B cell (primary cell): ENCODE data around the gene ATG7. TPM values are rescaled to one million over a fixed set of nuclear protein-coding genes. Genes with fewer than 3 reads are reported as not detected.

Source experiments
- ATAC-seq: fragments of 200-7000 bp; cut with Tn5 transposase; one replicate; pipeline ENCODE4 v1.10.0; 2021; ENCODE audit warnings: low read depth, mild to moderate bottlenecking, moderate number of reproducible peaks, moderate library complexity
- CTCF ChIA-PET: fragments of 350-600 bp; sonication (Branson Sonifier 250); formaldehyde crosslinking; loops from one replicate; lab custom pipeline; 2021; ENCODE audit warnings: antibody characterized with exemption, inconsistent platforms; lab: Charles Lee
- POLR2A ChIA-PET: fragments of 350-600 bp; sonication (Branson Sonifier 250); formaldehyde crosslinking; loops from one replicate; lab custom pipeline; 2021; ENCODE audit warnings: antibody characterized with exemption; lab: Charles Lee
- DNase-seq: peaks from one replicate; pipeline ENCODE4 v3.0.0; 2013
- H2AFZ ChIP-seq: 2 replicates; pipeline ENCODE4 v1.6.1; 2012; ENCODE audit warnings: mild to moderate bottlenecking, low read depth, low read length; ENCODE audit not compliant: insufficient read depth, poor library complexity, severe bottlenecking
- H3K27ac ChIP-seq, 2 donors: 1 replicate in 1 of 2; 2 replicates in 1 of 2; pipeline ENCODE4 v1.5.1; 2012 to 2013; ENCODE audit warnings: low read length in 2 of 2, mild to moderate bottlenecking in 2 of 2, moderate library complexity in 1 of 2
- H3K27me3 ChIP-seq, 4 experiments: fragments of 200-600 bp in 1 of 4; sonication (generic) in 1 of 4; replicated peaks in 1 of 4; 1 replicate in 2 of 4; 2 replicates in 2 of 4; pipeline versions ENCODE4 v1.6.1 to v1.7.0; 2013 to 2016; ENCODE audit warnings: low read length in 3 of 4, mild to moderate bottlenecking in 2 of 4, mixed read lengths in 1 of 4, moderate library complexity in 1 of 4; ENCODE audit not compliant: insufficient read depth in 4 of 4, control insufficient read depth in 3 of 4; ENCODE audit errors: control extremely low read depth in 1 of 4
- H3K36me3 ChIP-seq, 2 experiments: replicated peaks in 1 of 2; 1 replicate in 1 of 2; 2 replicates in 1 of 2; pipeline versions ENCODE4 v1.6.1 to v1.7.1; 2013; ENCODE audit warnings: low read length in 1 of 2; ENCODE audit not compliant: insufficient read depth in 2 of 2, control insufficient read depth in 1 of 2; ENCODE audit errors: control extremely low read depth in 1 of 2, extremely low read depth in 1 of 2
- H3K4me1 ChIP-seq, 2 donors: fragments of 200-600 bp in 1 of 2; sonication (generic) in 1 of 2; 1 replicate in 1 of 2; 2 replicates in 1 of 2; pipeline versions ENCODE4 v1.5.1 to v1.6.1; 2013 to 2017; ENCODE audit warnings: low read length in 2 of 2; ENCODE audit not compliant: control insufficient read depth in 2 of 2, insufficient read depth in 2 of 2
- H3K4me2 ChIP-seq: replicated peaks from 2 replicates; pipeline ENCODE3; 2012; ENCODE audit warnings: mild to moderate bottlenecking, low read depth, low read length; ENCODE audit not compliant: poor library complexity, severe bottlenecking
- H3K4me3 ChIP-seq, 5 experiments: fragments of 200-600 bp in 1 of 5; sonication (generic) in 1 of 5; 1 replicate in 3 of 5; 2 replicates in 2 of 5; pipeline versions ENCODE4 v1.5.1 to v1.7.0; 2011 to 2016; ENCODE audit warnings: low read length in 4 of 5, mild to moderate bottlenecking in 4 of 5, low read depth in 2 of 5, control low read depth in 1 of 5, moderate library complexity in 1 of 5; ENCODE audit not compliant: insufficient read depth in 1 of 5; ENCODE audit errors: control extremely low read depth in 1 of 5, extremely low read depth in 1 of 5
- H3K79me2 ChIP-seq: fragments of 200-600 bp; sonication (generic); one replicate; pipeline ENCODE4 v1.6.0; 2016; ENCODE audit warnings: low read length; ENCODE audit not compliant: control insufficient read depth, insufficient read depth
- H3K9ac ChIP-seq: fragments of 200-600 bp; sonication (generic); 2 replicates; pipeline ENCODE4 v1.6.1; 2017; ENCODE audit warnings: mild to moderate bottlenecking, low read length, moderate library complexity
- H3K9me3 ChIP-seq, 3 donors: one replicate each; pipeline versions ENCODE4 v1.6.1 to v1.7.1; 2013; ENCODE audit warnings: low read length in 2 of 3; ENCODE audit not compliant: control insufficient read depth in 2 of 3, insufficient read depth in 1 of 3; ENCODE audit errors: control extremely low read depth in 1 of 3
- H4K20me1 ChIP-seq: 2 replicates; pipeline ENCODE4 v1.6.0; 2012; ENCODE audit warnings: mild to moderate bottlenecking, low read length; ENCODE audit not compliant: insufficient read depth, control insufficient read depth, poor library complexity, severe bottlenecking
- H3K27ac Mint-ChIP-seq: one replicate; pipeline ENCODE4 v1.8.0; 2021; ENCODE audit warnings: mixed read lengths
- H3K27me3 Mint-ChIP-seq: one replicate; pipeline ENCODE4 v1.8.0; 2021; ENCODE audit warnings: mixed read lengths
- H3K4me1 Mint-ChIP-seq: one replicate; pipeline ENCODE4 v1.8.0; 2021; ENCODE audit warnings: mixed read lengths
- H3K4me3 Mint-ChIP-seq: one replicate; pipeline ENCODE4 v1.8.0; 2021; ENCODE audit warnings: mixed read lengths
- H3K9me3 Mint-ChIP-seq: one replicate; pipeline ENCODE4 v1.8.0; 2022; ENCODE audit warnings: mixed read lengths; ENCODE audit not compliant: insufficient read depth
- EZH2 ChIP-seq: IDR thresholded peaks from 2 replicates; pipeline ENCODE4 v1.6.1; 2012; ENCODE audit warnings: borderline replicate concordance, low read depth, mild to moderate bottlenecking, moderate library complexity, low read length; ENCODE audit not compliant: insufficient read depth, poor library complexity, severe bottlenecking
- WGBS: methylation state at CpG from one replicate; pipeline ENCODE4 v1.1.5; 2013; ENCODE audit warnings: missing lambda C conversion rate; ENCODE audit not compliant: insufficient coverage; 5-methylcytosine and 5-hydroxymethylcytosine counted together
- intact Hi-C: fragments of 100-400 bp; cut with micrococcal nuclease; formaldehyde crosslinking; loops from one replicate; pipeline ENCODE4 v1.10.0; 2022
- polyA plus RNA-seq: library from polyadenylated mRNA; depleted of rRNA; stranded (reverse); fragments of >200 nt; gene quantifications from 2 replicates; pipeline ENCODE4 v1.2.3, GENCODE V29; 2012
- total RNA-seq, 2 donors: library from RNA; stranded (reverse); fragments of 120-200 nt in 1 of 2; gene quantifications; 1 replicate in 1 of 2; 2 replicates in 1 of 2; pipeline versions ENCODE4 v1.2.3 to v1.2.4, GENCODE V29; 2013 to 2022
- TF ChIP-seq, protein P1 (sequence below): fragments of 200-600 bp; IDR thresholded peaks from one replicate; pipeline ENCODE4 v1.8.0; 2022; ENCODE audit warnings: antibody characterized with exemption, mild to moderate bottlenecking

Gene ATG7
- total and polyA plus RNA-seq, 2 donors (not counting 1 experiment from before 2014, with no cell fraction given) = 13.9 to 66.4 TPM

GRCh38 chr3:11554666-11555065 lies 282.5 kb downstream of the ATG7 start:
- no peak for ATAC-seq
- intact Hi-C loops = no loop called here

GRCh38 chr3:11555211-11555782 lies 283.1 kb downstream of the ATG7 start:
- Mint-ChIP-seq H3K27ac (no peak overlapping the region), H3K27me3 (no peaks in the 10 kb centered on the region), H3K9me3 (no peaks in the 10 kb centered on the region), H3K4me3 (no peak overlapping the region), H3K4me1 (peaks cover 8% of the 10 kb centered on the region)
- no peaks in the 10 kb centered on the region for H3K27me3 ChIP-seq
- H3K27ac ChIP-seq = no peak overlapping the region
- H3K9ac ChIP-seq = no peak overlapping the region
- H3K36me3 ChIP-seq = peaks cover 0 to 36% of the 10 kb centered on the region in 2 experiments
- H3K4me1 ChIP-seq = no peaks in the 10 kb centered on the region
- ChIA-PET CTCF (no interaction called here), POLR2A (no interaction called here)
- no peaks in the 10 kb centered on the region for H4K20me1 ChIP-seq
- H3K4me2 ChIP-seq = no peak overlapping the region
- no peak for TF ChIP-seq EZH2
- TF ChIP-seq, protein P1, sequence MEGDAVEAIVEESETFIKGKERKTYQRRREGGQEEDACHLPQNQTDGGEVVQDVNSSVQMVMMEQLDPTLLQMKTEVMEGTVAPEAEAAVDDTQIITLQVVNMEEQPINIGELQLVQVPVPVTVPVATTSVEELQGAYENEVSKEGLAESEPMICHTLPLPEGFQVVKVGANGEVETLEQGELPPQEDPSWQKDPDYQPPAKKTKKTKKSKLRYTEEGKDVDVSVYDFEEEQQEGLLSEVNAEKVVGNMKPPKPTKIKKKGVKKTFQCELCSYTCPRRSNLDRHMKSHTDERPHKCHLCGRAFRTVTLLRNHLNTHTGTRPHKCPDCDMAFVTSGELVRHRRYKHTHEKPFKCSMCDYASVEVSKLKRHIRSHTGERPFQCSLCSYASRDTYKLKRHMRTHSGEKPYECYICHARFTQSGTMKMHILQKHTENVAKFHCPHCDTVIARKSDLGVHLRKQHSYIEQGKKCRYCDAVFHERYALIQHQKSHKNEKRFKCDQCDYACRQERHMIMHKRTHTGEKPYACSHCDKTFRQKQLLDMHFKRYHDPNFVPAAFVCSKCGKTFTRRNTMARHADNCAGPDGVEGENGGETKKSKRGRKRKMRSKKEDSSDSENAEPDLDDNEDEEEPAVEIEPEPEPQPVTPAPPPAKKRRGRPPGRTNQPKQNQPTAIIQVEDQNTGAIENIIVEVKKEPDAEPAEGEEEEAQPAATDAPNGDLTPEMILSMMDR = no peak
- ATAC-seq (no peak), DNase-seq (no peak)
- no peak overlapping the region for H3K4me3 ChIP-seq
- intact Hi-C loops = no loop called here
- no peak overlapping the region for H2AFZ ChIP-seq
- WGBS = over 99% methylated on average over 13 of the region's 13 CpGs
- H3K79me2 ChIP-seq = no peaks in the 10 kb centered on the region
- peaks cover 0 to 3% (median 0%) of the 10 kb centered on the region in 3 donors for H3K9me3 ChIP-seq

More at GRCh38 chr3:11554666-11555065, 282.5 kb downstream of the ATG7 start:
- no peak overlapping the region for H2AFZ ChIP-seq
- WGBS = 98% methylated on average over 12 of the region's 12 CpGs
- no peak overlapping the region for H3K27ac ChIP-seq
- H3K79me2 ChIP-seq = no peaks in the 10 kb centered on the region
- peaks cover 0 to 3% (median 0%) of the 10 kb centered on the region in 3 donors for H3K9me3 ChIP-seq
- H3K4me2 ChIP-seq = no peak overlapping the region
- no peak overlapping the region for H3K4me3 ChIP-seq
- peaks cover 0 to 36% of the 10 kb centered on the region in 2 experiments for H3K36me3 ChIP-seq
- no peaks in the 10 kb centered on the region for H4K20me1 ChIP-seq
- no peak for DNase-seq
- TF ChIP-seq, protein P1 = no peak
- TF ChIP-seq EZH2 = no peak
- no peak overlapping the region for H3K27ac Mint-ChIP-seq
- no peaks in the 10 kb centered on the region for H3K27me3 Mint-ChIP-seq
- no peaks in the 10 kb centered on the region for H3K9me3 Mint-ChIP-seq
- H3K9ac ChIP-seq = no peak overlapping the region
- peaks cover 14% of the 10 kb centered on the region for H3K4me1 Mint-ChIP-seq
- no peak overlapping the region for H3K4me3 Mint-ChIP-seq
- ChIA-PET CTCF (no interaction called here), POLR2A (interaction anchor here (0.6 kb wide), 1 partner anchor 29 kb away, joined by 3 read pairs; no protein-coding TSS in a partner anchor)
- peaks cover 2 to 6% of the 10 kb centered on the region in 2 donors for H3K4me1 ChIP-seq
- no peaks in the 10 kb centered on the region for H3K27me3 ChIP-seq
